Activated gamma-delta T cell treated with Interleukin-2 at 50 U/mL for 16 hours (primary cell): ENCODE measurements around the gene ZSWIM8.
A peak's percentile ranks its signal among the peaks of the same experiment; 100 is the strongest.
"Not testable (repeated sequence)": the region's sequence is repeated elsewhere in the genome, so short reads cannot be mapped to it uniquely, and the experiment has no call there.

Experiments
- DNase-seq: peaks from one replicate; pipeline ENCODE4 v3.0.0-alpha.2; 2020

ZSWIM8 gene

GRCh38 chr10:73785211-73785720 lies at the start of gene ZSWIM8:
ZSWIM8 (plus strand) TSS chr10:73785606; CDS start chr10:73785879, 273 bp downstream.
- peak; percentile 84 for DNase-seq

- not testable (repeated sequence) for DNase-seq
Measured at GRCh38 chr10:73740501-73741254, 44.7 kb upstream of the ZSWIM8 start.

GRCh38 chr10:73742454-73742734 lies 43.0 kb upstream of the ZSWIM8 start:
- DNase-seq = no peak

DNA sequence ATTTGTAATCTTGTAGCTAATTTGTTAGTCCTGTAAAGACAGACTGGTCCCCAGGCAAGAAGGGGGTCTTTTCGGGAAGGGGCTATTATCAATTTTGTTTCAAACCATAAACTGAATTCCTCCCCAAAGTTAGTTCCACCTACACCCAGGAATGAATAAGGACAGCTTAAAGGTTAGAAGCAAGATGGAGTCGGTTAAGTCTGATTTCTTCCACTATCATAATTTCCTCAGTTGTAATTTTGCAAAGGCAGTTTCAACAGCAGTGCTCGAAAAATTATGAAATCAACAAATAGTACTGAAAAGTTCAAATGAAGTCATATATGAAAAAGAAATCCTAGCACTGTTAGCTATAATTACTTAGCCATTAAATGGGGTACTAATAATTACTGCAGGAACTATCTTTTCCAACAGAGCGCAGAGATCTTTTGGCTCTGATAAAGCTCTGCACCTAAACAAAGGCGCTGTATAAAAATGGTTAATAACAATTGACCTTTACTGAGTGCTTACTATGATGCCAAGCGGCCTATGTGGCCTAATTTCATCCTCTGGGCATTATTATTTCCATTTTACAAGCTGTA lies 42.0 kb upstream of the ZSWIM8 start:
- no peak for DNase-seq

GRCh38 chr10:73743905-73744663 lies 41.3 kb upstream of the ZSWIM8 start, which contains the start of gene SEC24C:
SEC24C (plus strand) TSS chr10:73744372; CDS start chr10:73746833, 2,461 bp downstream.
- DNase-seq = peak; percentile 95

DNA sequence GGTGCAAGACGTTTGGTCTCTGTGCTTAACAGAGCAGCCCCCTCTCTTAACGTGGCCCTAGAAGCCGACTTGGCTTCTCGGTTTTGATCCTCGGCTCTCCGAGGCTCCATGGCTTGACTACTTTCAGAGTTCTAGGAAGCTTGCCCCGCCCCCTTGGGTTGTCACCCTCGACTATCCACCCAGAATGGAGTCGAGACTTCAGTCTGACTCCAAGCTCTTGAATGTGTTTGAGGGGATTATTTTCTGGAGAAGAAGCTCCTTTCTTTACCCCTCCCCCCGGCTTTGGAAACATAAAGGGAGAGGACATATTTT lies 40.8 kb upstream of the ZSWIM8 start:
- DNase-seq = peak; percentile 33

DNA sequence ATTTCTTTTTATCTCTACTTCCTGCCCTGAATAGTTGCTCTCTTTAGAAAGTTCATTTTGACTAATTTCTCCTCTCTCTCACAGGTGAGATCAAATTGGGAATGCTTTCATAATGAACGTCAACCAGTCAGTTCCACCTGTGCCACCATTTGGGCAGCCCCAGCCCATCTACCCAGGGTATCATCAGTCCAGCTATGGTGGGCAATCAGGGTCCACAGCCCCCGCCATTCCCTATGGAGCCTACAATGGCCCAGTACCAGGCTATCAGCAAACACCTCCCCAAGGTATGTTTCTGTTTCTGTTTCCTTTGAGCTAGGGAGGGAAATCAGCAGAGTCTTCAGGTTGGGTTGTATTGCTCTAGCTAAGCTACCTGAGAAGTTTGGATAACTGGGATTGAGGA lies 38.7 kb upstream of the ZSWIM8 start:
- no peak for DNase-seq

- no peak for DNase-seq
Measured at GRCh38 chr10:73750819-73751218, 34.6 kb upstream of the ZSWIM8 start.

GRCh38 chr10:73756183-73756582 lies 29.2 kb upstream of the ZSWIM8 start:
- DNase-seq = no peak

DNA sequence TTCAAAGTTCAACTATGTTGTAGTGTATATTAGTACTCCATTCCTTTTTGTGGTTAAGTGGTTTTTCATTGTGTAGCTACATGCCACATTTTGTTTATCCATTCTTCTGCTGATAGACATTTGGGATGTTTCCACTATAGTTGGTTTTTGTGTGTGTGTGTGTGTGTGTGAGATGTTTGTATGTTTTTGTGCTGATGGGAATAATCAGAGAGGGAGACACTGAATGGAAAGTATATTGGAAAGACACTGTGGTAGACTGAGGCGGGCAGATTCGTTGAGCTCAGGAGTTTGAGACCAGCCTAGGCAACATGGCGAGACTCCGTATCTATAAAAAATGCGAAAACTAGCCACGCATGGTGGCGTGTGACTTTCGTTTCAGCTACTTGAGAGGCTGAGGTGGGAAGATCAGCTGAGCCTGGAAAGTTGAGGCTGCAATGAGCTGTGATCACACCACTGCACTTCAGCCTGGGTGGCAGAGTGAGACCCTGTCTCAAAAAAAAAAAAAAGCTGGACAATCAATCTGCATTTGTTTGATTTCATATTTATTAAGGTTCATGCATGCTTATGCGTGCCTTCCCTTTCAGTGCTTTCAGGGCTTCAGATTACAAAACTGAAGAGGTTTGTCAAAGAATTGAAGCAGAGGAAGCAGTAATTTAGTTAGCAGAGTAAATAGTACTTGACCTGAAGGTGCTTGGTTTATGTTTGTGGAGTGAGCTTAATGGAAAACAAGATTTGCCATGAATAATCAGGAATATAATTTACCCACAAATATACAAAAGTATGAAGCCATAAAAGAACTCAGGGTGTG lies 26.5 kb upstream of the ZSWIM8 start:
- peak; percentile 20 for DNase-seq

DNA sequence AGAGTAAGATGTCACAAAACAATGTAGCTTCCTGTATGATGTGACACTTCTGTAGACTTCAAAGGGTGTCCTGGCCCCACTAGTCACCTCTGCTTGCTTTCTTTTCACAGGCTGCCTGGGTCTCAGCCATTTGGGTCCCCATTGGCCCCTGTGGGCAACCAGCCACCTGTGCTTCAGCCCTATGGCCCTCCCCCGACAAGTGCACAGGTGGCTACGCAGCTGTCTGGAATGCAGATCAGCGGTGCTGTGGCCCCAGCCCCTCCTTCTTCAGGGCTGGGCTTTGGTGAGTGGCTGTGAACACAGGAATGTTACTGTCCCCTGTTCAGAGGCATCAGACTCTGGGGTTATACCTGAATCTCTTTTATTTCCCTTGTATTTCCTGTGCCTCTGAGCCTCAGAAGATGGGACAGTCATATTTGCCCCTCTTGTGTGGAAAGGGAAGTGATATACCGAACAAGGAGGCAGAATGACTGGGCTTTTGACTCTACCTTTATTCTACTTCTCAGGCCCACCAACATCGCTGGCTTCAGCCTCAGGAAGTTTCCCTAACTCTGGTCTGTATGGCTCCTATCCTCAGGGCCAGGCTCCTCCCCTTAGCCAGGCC lies 25.8 kb upstream of the ZSWIM8 start:
- DNase-seq = peak; percentile 77

DNA sequence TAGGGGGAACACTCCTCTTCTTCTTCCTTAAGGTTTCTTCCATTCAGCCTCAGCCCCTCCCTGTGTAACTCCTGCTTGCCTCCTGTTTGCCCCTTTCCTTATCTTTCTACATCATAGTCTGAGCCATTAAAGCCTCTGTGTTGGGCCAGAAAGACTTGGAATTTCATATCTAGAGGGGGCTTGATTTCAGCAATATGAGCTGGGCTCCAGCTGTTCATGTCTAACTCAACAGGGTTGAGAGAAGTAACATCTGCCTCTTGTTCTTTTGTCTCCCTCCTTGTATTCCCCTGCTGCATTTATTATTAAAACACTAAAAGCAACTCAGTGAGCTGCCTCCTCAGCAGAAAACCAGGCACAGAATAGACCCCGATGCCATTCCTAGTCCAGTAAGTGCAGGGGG lies 23.6 kb upstream of the ZSWIM8 start:
- no peak for DNase-seq

- DNase-seq = no peak
Measured at GRCh38 chr10:73762915-73763314, 22.5 kb upstream of the ZSWIM8 start.

DNA sequence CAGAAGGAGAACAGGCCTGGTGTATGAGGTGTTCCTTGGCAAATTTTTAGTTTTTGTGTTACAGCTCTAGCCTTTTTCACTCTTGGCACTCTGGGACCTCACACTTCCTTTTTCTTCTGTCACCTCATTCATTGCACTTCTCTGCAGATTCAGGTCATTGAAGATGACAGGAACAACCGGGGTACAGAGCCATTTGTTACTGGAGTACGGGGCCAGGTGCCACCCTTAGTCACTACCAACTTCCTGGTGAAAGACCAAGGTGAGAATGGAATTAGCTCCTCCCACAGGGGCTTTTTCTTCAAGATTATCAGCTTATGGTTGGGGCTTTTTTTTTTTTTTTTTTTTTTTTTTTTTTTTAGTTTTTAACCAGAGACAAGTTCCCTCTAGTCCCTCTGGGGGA lies 22.1 kb upstream of the ZSWIM8 start:
- peak; percentile 28 for DNase-seq

- DNase-seq = no peak
Measured at GRCh38 chr10:73765066-73765465, 20.3 kb upstream of the ZSWIM8 start.

GRCh38 chr10:73768881-73769280 lies 16.5 kb upstream of the ZSWIM8 start:
- DNase-seq = peak; percentile 57

DNA sequence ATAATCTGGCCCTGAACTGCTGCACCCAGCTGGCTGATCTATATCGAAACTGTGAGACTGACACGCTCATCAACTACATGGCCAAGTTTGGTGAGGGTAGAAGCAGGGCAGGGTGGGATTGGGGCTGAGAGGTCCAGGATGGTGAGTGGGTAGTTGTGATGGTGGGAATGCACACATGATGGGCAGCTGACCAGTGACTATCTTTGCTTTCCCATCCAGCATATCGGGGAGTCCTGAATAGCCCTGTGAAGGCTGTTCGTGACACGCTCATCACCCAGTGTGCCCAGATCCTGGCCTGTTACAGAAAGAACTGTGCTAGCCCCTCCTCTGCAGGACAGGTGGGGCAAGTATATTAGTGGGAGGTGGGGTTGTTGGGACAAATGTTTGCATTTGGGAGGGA lies 16.0 kb upstream of the ZSWIM8 start:
- DNase-seq = no peak

DNA sequence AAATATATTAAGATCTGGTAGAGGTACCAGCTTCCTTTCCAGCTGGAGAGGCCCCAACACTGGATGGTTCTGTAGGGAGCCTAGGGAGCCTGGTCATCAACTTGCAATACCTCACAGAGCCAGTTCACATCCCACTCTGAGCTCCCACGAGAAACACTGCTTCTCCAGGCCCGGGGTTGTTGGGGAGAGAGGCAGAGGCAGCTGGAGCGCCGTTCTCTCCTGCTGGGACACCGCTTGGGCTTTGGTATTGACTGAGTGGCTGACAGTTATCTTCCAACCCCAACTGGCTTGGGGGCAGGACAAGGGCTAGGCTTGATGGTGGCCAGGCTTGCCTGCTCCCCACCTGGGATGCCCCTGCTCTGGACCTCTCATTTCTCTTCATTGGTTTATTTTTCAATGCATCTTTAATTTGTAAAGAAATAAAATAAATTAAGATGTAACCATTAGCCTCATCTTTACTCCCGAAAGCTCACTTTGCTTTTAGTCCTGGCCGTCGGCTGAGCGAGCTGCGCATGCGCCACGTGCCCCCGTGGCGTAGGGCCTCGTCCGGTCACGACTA lies 13.6 kb upstream of the ZSWIM8 start:
- DNase-seq = peak; percentile 81

DNA sequence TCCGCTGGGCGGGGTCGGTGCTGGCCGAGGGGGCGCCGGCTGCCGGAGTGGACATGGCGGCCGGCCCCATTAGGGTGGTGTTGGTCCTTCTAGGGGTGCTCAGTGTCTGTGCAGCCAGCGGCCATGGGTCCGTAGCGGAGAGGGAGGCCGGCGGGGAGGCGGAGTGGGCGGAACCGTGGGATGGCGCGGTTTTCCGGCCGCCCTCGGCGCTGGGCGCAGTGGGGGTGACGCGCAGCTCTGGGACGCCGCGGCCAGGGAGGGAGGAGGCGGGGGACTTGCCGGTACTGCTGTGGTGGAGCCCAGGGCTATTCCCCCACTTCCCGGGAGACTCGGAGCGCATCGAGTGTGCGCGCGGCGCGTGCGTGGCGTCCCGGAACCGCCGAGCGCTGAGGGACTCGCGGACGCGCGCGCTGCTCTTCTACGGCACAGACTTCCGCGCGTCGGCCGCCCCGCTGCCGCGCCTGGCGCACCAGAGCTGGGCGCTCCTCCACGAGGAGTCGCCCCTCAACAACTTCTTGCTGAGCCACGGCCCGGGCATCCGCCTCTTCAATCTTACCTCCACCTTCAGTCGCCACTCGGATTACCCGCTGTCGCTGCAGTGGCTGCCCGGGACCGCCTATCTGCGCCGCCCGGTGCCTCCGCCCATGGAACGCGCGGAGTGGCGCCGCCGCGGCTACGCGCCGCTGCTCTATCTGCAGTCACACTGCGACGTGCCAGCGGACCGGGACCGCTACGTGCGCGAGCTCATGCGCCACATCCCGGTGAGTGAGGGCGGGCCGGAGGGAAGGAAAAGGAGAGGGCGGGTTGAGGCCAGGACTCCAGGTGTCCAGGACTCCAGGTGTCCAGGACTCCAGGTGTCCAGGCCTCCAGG lies 12.9 kb upstream of the ZSWIM8 start:
- peak; percentile 74 for DNase-seq

- no peak for DNase-seq
Measured at GRCh38 chr10:73773152-73773879, 12.1 kb upstream of the ZSWIM8 start.

DNA sequence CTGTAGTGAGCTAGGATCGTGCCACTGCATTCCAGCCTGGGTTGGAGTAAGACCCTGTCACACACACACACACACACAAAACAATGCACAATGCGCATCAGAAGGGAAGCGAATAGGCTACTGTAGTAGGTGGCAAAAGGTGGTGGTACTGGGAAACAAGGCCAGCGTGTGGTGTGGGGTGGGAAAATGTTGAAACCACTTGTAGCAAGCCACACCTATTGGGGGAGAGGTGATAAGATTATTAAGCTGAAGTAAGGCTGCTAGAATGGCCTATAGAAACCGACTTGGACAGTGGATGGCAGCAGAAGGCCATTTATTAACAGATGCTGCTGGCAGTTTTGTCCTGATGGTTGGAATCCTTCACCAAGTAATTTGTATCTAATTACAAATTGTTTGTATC lies 10.8 kb upstream of the ZSWIM8 start:
- no peak for DNase-seq
